WTC11 (cell line): ENCODE results near the gene IFITM2. TPM values are rescaled to one million over a fixed set of nuclear protein-coding genes. Genes with fewer than 3 reads are reported as not detected.
"Not testable (repeated sequence)": the region's sequence is repeated elsewhere in the genome, so short reads cannot be mapped to it uniquely, and the experiment has no call there.

Experiments used
- ATAC-seq: fragments of 200-7000 bp; cut with Tn5 transposase; 2 replicates; pipeline ENCODE4 v1.10.0; 2021; ENCODE audit warnings: mild to moderate bottlenecking, moderate library complexity
- CTCF ChIA-PET: fragments of 300-600 bp; sonication (Branson Sonifier 250); formaldehyde crosslinking; loops from one replicate; lab custom pipeline; 2021; ENCODE audit warnings: antibody characterized with exemption; lab: Charles Lee
- POLR2A ChIA-PET: fragments of 350-600 bp; sonication (Branson Sonifier 250); formaldehyde crosslinking; loops from one replicate; lab custom pipeline; 2021; ENCODE audit warnings: antibody characterized with exemption; lab: Charles Lee
- DNase-seq: peaks from one replicate; pipeline ENCODE4 v3.0.0; 2021; ENCODE audit warnings: low spot score
- H3K27ac Mint-ChIP-seq: 2 replicates; pipeline ENCODE4 v1.8.0; 2021; ENCODE audit warnings: mixed read lengths
- H3K27me3 Mint-ChIP-seq: 2 replicates; pipeline ENCODE4 v1.8.0; 2021; ENCODE audit warnings: low read depth, mild to moderate bottlenecking, moderate library complexity, mixed read lengths
- H3K36me3 Mint-ChIP-seq: 2 replicates; pipeline ENCODE4 v1.8.0; 2021; ENCODE audit warnings: mixed read lengths
- H3K4me1 Mint-ChIP-seq: 2 replicates; pipeline ENCODE4 v1.8.0; 2022; ENCODE audit warnings: mixed read lengths
- H3K4me3 Mint-ChIP-seq: 2 replicates; pipeline ENCODE4 v1.8.0; 2021; ENCODE audit warnings: mild to moderate bottlenecking, moderate library complexity, mixed read lengths
- H3K9me3 Mint-ChIP-seq: 2 replicates; pipeline ENCODE4 v1.8.0; 2021; ENCODE audit warnings: mixed read lengths
- AFF4 ChIP-seq: sonication (generic); formaldehyde crosslinking; IDR thresholded peaks from 2 replicates; pipeline ENCODE4 v1.8.1; 2023; ENCODE audit warnings: mild to moderate bottlenecking, missing genetic modification reagents, borderline replicate concordance
- GABPB1 ChIP-seq: sonication (generic); formaldehyde crosslinking; IDR thresholded peaks from 2 replicates; pipeline ENCODE4 v1.8.1; 2023; ENCODE audit warnings: mild to moderate bottlenecking, missing genetic modification reagents
- NFYB ChIP-seq: sonication (generic); formaldehyde crosslinking; conservative IDR thresholded peaks from 2 replicates; pipeline ENCODE4 v1.8.0; 2022; ENCODE audit warnings: low read depth, missing genetic modification reagents
- PRRX2 ChIP-seq: fragments of 250-450 bp; sonication (Bioruptor Pico); IDR thresholded peaks from 2 replicates; pipeline ENCODE4 v1.8.0; 2021; ENCODE audit warnings: mild to moderate bottlenecking
- SP1 ChIP-seq: sonication (generic); formaldehyde crosslinking; conservative IDR thresholded peaks from 2 replicates; pipeline ENCODE4 v1.8.1; 2022; ENCODE audit warnings: missing genetic modification reagents
- USF2 ChIP-seq: sonication (generic); formaldehyde crosslinking; IDR thresholded peaks from 2 replicates; pipeline ENCODE4 v1.8.1; 2023; ENCODE audit warnings: mild to moderate bottlenecking, missing genetic modification reagents, moderate library complexity
- ZNF317 ChIP-seq: sonication (generic); formaldehyde crosslinking; IDR thresholded peaks from 2 replicates; pipeline ENCODE4 v1.8.1; 2023; ENCODE audit warnings: low read depth, mild to moderate bottlenecking, moderate library complexity, missing genetic modification reagents, borderline replicate concordance
- total RNA-seq: library from RNA; stranded (reverse); gene quantifications from 3 replicates; pipeline ENCODE4 v1.2.3, GENCODE V29; 2021
- TF ChIP-seq, protein P1 (sequence below): sonication (generic); formaldehyde crosslinking; IDR thresholded peaks from 2 replicates; pipeline ENCODE4 v1.8.0; 2022; ENCODE audit warnings: mild to moderate bottlenecking, missing genetic modification reagents
- TF ChIP-seq, protein P2 (sequence below): fragments of 250-450 bp; sonication (Bioruptor Pico); IDR thresholded peaks from 2 replicates; pipeline ENCODE4 v1.9.0; 2021; ENCODE audit warnings: mild to moderate bottlenecking
- TF ChIP-seq, protein P3 (sequence below): sonication (generic); formaldehyde crosslinking; IDR thresholded peaks from 2 replicates; pipeline ENCODE4 v1.8.0; 2022; ENCODE audit warnings: mild to moderate bottlenecking, missing genetic modification reagents

IFITM2 gene
- total RNA-seq, 1 experiment from 2014 or later: 436 TPM

DNA sequence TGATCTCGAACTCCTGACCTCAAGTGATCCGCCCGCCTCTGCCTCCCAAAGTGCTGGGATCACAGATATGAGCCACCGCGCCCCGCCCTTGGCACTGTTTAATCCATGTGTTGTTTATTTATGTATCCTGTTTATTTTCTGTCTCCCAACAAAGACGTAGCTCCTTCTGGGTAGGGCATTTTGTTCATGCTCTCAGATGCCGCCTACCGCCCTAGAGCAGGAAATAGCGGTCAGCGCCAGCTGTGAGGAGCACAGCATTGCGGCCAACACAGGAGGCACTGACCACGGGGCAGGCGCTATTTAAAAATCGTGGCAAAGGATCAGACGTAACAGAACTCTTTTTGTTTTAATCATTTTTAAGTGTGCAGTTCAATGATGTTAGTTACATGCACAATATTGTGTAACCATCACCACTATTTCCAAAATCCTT, 38.9 kb upstream of the IFITM2 start:
- not testable (repeated sequence) for DNase-seq, H3K36me3 Mint-ChIP-seq
- TF ChIP-seq, protein P1, sequence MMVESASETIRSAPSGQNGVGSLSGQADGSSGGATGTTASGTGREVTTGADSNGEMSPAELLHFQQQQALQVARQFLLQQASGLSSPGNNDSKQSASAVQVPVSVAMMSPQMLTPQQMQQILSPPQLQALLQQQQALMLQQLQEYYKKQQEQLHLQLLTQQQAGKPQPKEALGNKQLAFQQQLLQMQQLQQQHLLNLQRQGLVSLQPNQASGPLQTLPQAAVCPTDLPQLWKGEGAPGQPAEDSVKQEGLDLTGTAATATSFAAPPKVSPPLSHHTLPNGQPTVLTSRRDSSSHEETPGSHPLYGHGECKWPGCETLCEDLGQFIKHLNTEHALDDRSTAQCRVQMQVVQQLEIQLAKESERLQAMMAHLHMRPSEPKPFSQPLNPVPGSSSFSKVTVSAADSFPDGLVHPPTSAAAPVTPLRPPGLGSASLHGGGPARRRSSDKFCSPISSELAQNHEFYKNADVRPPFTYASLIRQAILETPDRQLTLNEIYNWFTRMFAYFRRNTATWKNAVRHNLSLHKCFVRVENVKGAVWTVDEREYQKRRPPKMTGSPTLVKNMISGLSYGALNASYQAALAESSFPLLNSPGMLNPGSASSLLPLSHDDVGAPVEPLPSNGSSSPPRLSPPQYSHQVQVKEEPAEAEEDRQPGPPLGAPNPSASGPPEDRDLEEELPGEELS (CRISPR knock-in tag): 0 out of 2 replicates have a peak, but pooled peaks have one; percentile 5
- TF ChIP-seq, all 79 proteins: peak for 1; not testable (repeated sequence) for 78
- H3K27ac Mint-ChIP-seq: peak overlapping the region; percentile 71; the same call in 1 of the 2 replicates
- ChIA-PET POLR2A (interaction anchor here (0.8 to 0.9 kb wide), 2 partner anchors 32 to 47 kb away, joined by 3 read pairs; no protein-coding TSS in a partner anchor), CTCF (interaction anchor here (0.9 to 2.9 kb wide), 7 partner anchors 10 to 100 kb away, joined by 3 to 20 read pairs (median 3); no protein-coding TSS in a partner anchor)
- H3K27me3 Mint-ChIP-seq, ATAC-seq: not testable (repeated sequence)
- peaks cover 11% of the 10 kb centered on the region; the same call in 1 of the 2 replicates for H3K9me3 Mint-ChIP-seq
- H3K4me3 Mint-ChIP-seq: peak overlapping the region; percentile 46
- H3K4me1 Mint-ChIP-seq: peaks cover 28% of the 10 kb centered on the region

- ATAC-seq (no peak), DNase-seq (no peak)
- peaks cover 11% of the 10 kb centered on the region; the same call in 1 of the 2 replicates for H3K9me3 Mint-ChIP-seq
- TF ChIP-seq, protein P2, sequence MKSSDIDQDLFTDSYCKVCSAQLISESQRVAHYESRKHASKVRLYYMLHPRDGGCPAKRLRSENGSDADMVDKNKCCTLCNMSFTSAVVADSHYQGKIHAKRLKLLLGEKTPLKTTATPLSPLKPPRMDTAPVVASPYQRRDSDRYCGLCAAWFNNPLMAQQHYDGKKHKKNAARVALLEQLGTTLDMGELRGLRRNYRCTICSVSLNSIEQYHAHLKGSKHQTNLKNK (CRISPR knock-in tag): no peak
- TF ChIP-seq, protein P3, sequence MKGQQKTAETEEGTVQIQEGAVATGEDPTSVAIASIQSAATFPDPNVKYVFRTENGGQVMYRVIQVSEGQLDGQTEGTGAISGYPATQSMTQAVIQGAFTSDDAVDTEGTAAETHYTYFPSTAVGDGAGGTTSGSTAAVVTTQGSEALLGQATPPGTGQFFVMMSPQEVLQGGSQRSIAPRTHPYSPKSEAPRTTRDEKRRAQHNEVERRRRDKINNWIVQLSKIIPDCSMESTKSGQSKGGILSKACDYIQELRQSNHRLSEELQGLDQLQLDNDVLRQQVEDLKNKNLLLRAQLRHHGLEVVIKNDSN (CRISPR knock-in tag): peak; percentile 70; the same call in 1 of the 2 replicates
- TF ChIP-seq PRRX2 (CRISPR knock-in tag): no peak
- peak; percentile 86 for TF ChIP-seq GABPB1 (CRISPR knock-in tag)
- TF ChIP-seq NFYB: no peak
- peak; percentile 66 for TF ChIP-seq USF2 (CRISPR knock-in tag)
- H3K36me3 Mint-ChIP-seq: 0 out of 2 replicates have a peak, but pooled peaks cover 3% of the 10 kb centered on the region
- H3K27ac Mint-ChIP-seq: peak overlapping the region; percentile 71
- CTCF ChIA-PET: interaction anchor here (0.9 to 2.9 kb wide), 6 partner anchors 10 to 99 kb away, joined by 3 to 20 read pairs (median 4); no protein-coding TSS in a partner anchor
- peaks cover 28% of the 10 kb centered on the region for H3K4me1 Mint-ChIP-seq
- POLR2A ChIA-PET: interaction anchor here (0.9 kb wide), 1 partner anchor 31 kb away, joined by 3 read pairs; no protein-coding TSS in a partner anchor
- H3K4me3 Mint-ChIP-seq: peak overlapping the region; percentile 46
- no peaks in the 10 kb centered on the region; the same call in 1 of the 2 replicates for H3K27me3 Mint-ChIP-seq
Measured at GRCh38 chr11:269146-269890, 38.3 kb upstream of the IFITM2 start.

GRCh38 chr11:270451-271318, 36.9 kb upstream of the IFITM2 start:
- Mint-ChIP-seq H3K27ac (peak overlapping the region; percentile 41; the same call in 1 of the 2 replicates), H3K9me3 (peaks cover 4% of the 10 kb centered on the region; the same call in 1 of the 2 replicates), H3K36me3 (0 out of 2 replicates have a peak, but pooled peaks cover 3% of the 10 kb centered on the region), H3K4me3 (no peak overlapping the region), H3K4me1 (peaks cover 36% of the 10 kb centered on the region), H3K27me3 (no peaks in the 10 kb centered on the region; the same call in 1 of the 2 replicates)
- CTCF ChIA-PET: interaction anchor here (1.0 kb wide), 1 partner anchor 47 kb away, joined by 3 read pairs; no protein-coding TSS in a partner anchor
- ATAC-seq (no peak), DNase-seq (no peak)
- POLR2A ChIA-PET: interaction anchor here (0.6 to 1.2 kb wide), 2 partner anchors 13 to 86 kb away, joined by 3 to 4 read pairs; no protein-coding TSS in a partner anchor
- TF ChIP-seq, protein P1 (CRISPR knock-in tag): no peak
- TF ChIP-seq AFF4 (CRISPR knock-in tag) (no peak), SP1 (CRISPR knock-in tag) (no peak), ZNF317 (no peak)
